Chondrocyte (in vitro differentiated cells): Measurements from ENCODE around the gene GOLGA6C. TPM values are rescaled to one million over a fixed set of nuclear protein-coding genes. Genes with fewer than 3 reads are reported as not detected.

ENCODE experiments used
- DNase-seq: peaks from one replicate; pipeline ENCODE4 v3.0.0; 2021; ENCODE audit warnings: mixed read lengths, low spot score
- H3K27ac Mint-ChIP-seq: one replicate; pipeline ENCODE4 v1.8.0; 2021; ENCODE audit warnings: mild to moderate bottlenecking, moderate library complexity, mixed read lengths; ENCODE audit not compliant: unreplicated experiment
- H3K27me3 Mint-ChIP-seq: 2 replicates; pipeline ENCODE4 v1.8.0; 2021; ENCODE audit warnings: low read depth, mixed read lengths
- H3K36me3 Mint-ChIP-seq: 2 replicates; pipeline ENCODE4 v1.8.0; 2021; ENCODE audit warnings: low read depth, mixed read lengths
- H3K4me1 Mint-ChIP-seq: 2 replicates; pipeline ENCODE4 v1.8.0; 2021; ENCODE audit warnings: low read depth, mild to moderate bottlenecking, mixed read lengths
- H3K4me3 Mint-ChIP-seq: one replicate; pipeline ENCODE4 v1.8.0; 2021; ENCODE audit warnings: mild to moderate bottlenecking, moderate library complexity, mixed read lengths; ENCODE audit not compliant: unreplicated experiment
- H3K9me3 Mint-ChIP-seq: 2 replicates; pipeline ENCODE4 v1.8.0; 2021; ENCODE audit warnings: low read depth, mixed read lengths
- CTCF ChIP-seq: fragments of 200-600 bp; sonication (generic); IDR thresholded peaks from 2 replicates; pipeline ENCODE4 v1.5.0; 2021; ENCODE audit warnings: antibody characterized with exemption, mild to moderate bottlenecking, moderate library complexity
- total RNA-seq: library from RNA; stranded (reverse); gene quantifications from 3 replicates; pipeline ENCODE4 v1.2.1, GENCODE V29; 2021

Gene GOLGA6C
- total RNA-seq, 1 donor from 2014 or later, result not detected

DNA sequence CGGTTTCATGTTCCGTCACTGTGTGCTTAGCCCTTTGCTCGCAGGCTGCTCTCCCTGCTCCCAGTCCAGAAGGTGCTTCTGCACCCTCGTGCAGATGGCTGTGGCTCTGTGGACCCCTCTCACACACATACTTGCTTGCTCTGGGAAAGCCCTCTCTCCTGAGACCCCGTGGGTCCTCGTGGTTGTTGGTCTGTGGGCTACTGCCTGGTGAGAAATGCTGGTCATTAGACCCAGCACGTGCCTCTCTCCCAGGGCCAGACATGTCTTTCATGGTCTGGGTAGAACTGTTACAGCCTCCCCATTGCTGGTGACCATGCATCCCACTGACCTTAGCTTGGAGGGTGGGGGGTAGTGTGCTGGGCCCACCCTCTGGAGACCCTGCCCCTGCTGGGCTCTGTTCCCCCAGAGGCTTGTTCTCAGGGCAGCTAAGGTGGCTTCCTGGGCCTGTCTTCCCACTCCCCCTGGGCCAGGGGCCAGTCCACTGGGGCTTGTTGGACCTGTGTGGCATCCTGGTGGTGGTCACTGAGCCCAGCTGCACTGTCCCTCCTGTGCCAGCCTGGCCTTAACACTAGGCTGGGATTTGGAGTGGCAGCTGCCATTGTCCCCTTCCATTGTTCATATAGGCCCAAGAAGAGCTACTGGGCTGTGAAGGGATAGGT lies 45.8 kb upstream of the GOLGA6C start:
- H3K36me3 Mint-ChIP-seq, result peaks cover 20% of the 10 kb centered on the region
- H3K27ac Mint-ChIP-seq, result no peak overlapping the region
- H3K27me3 Mint-ChIP-seq, result no peaks in the 10 kb centered on the region
- H3K9me3 Mint-ChIP-seq, result no peaks in the 10 kb centered on the region
- peaks cover 2% of the 10 kb centered on the region for H3K4me1 Mint-ChIP-seq
- no peak for DNase-seq
- no peak for TF ChIP-seq CTCF
- no peak overlapping the region for H3K4me3 Mint-ChIP-seq

- H3K4me3 Mint-ChIP-seq, result no peak overlapping the region
- no peaks in the 10 kb centered on the region for H3K27me3 Mint-ChIP-seq
- no peak for TF ChIP-seq CTCF
- peaks cover 18% of the 10 kb centered on the region for H3K36me3 Mint-ChIP-seq
- H3K4me1 Mint-ChIP-seq, result peaks cover 2% of the 10 kb centered on the region
- no peak overlapping the region for H3K27ac Mint-ChIP-seq
- no peak for DNase-seq
- H3K9me3 Mint-ChIP-seq, result no peaks in the 10 kb centered on the region
Measured at GRCh38 chr15:75213212-75213767, 44.8 kb upstream of the GOLGA6C start.

GRCh38 chr15:75213768-75214221 lies 44.3 kb upstream of the GOLGA6C start:
- no peak for DNase-seq
- Mint-ChIP-seq H3K4me1 (peaks cover 2% of the 10 kb centered on the region), H3K27me3 (no peaks in the 10 kb centered on the region), H3K36me3 (peaks cover 18% of the 10 kb centered on the region), H3K4me3 (no peak overlapping the region), H3K27ac (no peak overlapping the region), H3K9me3 (no peaks in the 10 kb centered on the region)
- TF ChIP-seq CTCF, result no peak

DNA sequence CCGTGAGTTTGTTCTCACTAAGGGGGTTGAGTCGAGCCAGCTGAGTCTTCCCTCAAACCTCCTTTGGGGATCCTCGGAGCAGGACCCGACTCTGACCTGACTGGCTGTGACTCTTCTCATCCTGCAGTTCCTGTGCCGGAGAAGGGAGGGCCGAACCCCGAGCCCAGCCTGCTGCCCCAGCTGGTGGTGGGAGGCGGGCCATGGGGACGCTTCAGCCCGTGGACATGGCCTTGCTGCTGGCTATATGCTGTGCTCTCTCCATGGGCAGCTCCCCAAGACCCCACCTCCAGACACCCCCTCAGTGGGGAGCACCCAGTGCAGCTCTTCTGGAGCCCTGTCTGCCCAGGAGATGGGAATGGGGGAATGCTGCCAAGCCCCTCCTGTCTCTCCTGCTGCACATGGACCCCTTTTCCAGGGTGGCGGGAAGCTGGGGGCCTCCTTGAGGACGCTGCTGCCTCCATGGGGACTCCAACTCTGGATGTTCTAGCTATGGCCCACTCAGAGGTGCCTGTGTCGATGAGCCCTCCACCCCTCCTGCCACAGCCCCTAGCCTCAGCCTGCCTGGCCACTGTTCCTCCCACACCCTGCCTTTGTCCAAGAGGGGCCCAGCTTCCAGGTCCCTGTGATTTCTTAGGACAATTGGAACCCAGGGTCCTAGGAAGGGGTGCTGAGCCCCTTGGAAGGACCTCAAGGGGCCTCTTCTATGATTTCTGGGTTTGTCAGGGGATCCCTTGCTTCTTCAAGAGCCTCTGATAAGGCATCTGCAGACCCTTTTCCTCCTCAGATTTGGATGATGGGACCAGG lies 43.6 kb upstream of the GOLGA6C start:
- Mint-ChIP-seq H3K36me3 (peaks cover 13% of the 10 kb centered on the region), H3K4me3 (no peak overlapping the region), H3K4me1 (peaks cover 2% of the 10 kb centered on the region), H3K27me3 (no peaks in the 10 kb centered on the region), H3K9me3 (no peaks in the 10 kb centered on the region), H3K27ac (peak overlapping the region; percentile 49)
- no peak for DNase-seq
- TF ChIP-seq CTCF, result no peak

DNA sequence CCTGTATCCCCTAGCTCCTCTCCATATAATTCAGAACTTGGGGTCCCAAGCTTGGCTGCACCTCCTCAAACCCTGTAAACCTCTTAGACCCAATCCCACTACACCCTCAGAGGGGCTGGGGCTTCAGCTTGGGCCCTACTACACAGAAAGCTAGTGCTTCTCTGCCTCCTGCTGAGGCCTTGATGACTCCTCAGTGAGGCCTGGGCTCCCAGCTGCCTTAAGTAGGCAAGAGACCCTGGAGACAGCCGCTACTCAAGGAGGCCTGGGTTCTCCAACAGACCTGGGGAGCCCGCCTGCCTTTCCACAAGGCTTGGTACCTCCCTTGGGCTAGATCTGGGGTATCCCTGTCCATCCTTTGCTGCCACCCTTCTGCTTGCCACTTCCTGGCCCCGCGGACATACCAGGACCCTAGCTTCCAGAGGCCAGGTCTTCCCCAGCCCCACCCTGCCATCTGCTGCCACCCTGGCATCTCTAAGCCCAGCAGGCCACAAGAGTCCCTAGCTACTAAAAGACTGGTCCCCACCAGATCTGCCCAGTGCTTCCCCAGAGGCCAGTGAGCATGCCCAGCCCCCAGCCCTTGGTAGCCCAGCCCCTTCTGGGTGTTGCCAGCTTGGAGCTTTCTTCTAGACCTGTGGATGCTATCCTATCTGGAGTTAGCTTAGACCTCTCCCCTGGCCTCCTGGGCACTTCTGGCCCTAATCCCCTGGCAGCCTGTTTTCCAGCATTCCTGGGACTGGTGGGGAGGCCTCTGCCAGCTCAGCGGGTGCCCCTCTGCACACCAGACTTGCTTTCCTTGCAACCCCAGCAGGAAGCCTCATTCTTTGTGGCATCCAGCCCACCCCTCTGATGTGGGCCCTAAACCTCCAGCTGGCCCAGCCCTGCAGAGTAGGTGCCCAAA lies 42.8 kb upstream of the GOLGA6C start:
- TF ChIP-seq CTCF, result no peak
- Mint-ChIP-seq H3K27ac (peak overlapping the region; percentile 49), H3K4me1 (no peaks in the 10 kb centered on the region), H3K27me3 (no peaks in the 10 kb centered on the region), H3K4me3 (no peak overlapping the region), H3K36me3 (peaks cover 10% of the 10 kb centered on the region), H3K9me3 (no peaks in the 10 kb centered on the region)
- no peak for DNase-seq
